Esophagus squamous epithelium (tissue), 5 donors: ENCODE measurements around the gene PPM1L. TPM values are rescaled to one million over a fixed set of nuclear protein-coding genes. Genes with fewer than 3 reads are reported as not detected.

Experiments used
- DNase-seq: peaks from one replicate; lab custom pipeline; 2025; lab: John Stamatoyannopoulos, UW
- H3K27ac ChIP-seq, 4 donors: fragments of 200-600 bp; sonication (generic); one replicate each; pipeline ENCODE4 v1.5.1; 2016 to 2019; ENCODE audit warnings: mild to moderate bottlenecking in 1 of 4
- H3K27me3 ChIP-seq, 4 donors: fragments of 200-600 bp; sonication (generic); 1 replicate in 3 of 4; 2 replicates in 1 of 4; pipeline versions ENCODE4 v1.5.1 to v1.6.0; 2017 to 2021; ENCODE audit warnings: antibody characterized with exemption in 1 of 4
- H3K36me3 ChIP-seq, 3 donors: fragments of 200-600 bp; sonication (generic); one replicate each; pipeline ENCODE4 v1.5.1; 2016 to 2019
- H3K4me1 ChIP-seq, 3 donors: fragments of 200-600 bp; sonication (generic); one replicate each; pipeline ENCODE4 v1.5.1; 2017 to 2019
- H3K4me3 ChIP-seq, 4 donors: fragments of 200-600 bp; sonication (generic); 1 replicate in 3 of 4; 2 replicates in 1 of 4; pipeline ENCODE4 v1.5.1; 2016 to 2019; ENCODE audit warnings: mild to moderate bottlenecking in 2 of 4, moderate library complexity in 1 of 4
- H3K9me3 ChIP-seq, 3 donors: fragments of 200-600 bp; sonication (generic); one replicate each; pipeline ENCODE4 v1.5.1; 2016 to 2019
- POLR2A ChIP-seq, 4 donors: fragments of 450-650 bp; IDR thresholded peaks; one replicate each; pipeline ENCODE4 v1.6.1; 2017; ENCODE audit warnings: antibody characterized with exemption in 4 of 4, mild to moderate bottlenecking in 4 of 4, moderate library complexity in 3 of 4
- WGBS, 2 donors: methylation state at CpG; one replicate each; pipeline ENCODE4 v1.1.5; 2018; 5-methylcytosine and 5-hydroxymethylcytosine counted together
- intact Hi-C: fragments of 100-400 bp; cut with DNase I; formaldehyde crosslinking; loops from one replicate; pipeline ENCODE4 v1.15.0; 2022
- total RNA-seq, 4 donors: library from RNA; depleted of rRNA; stranded (reverse); fragments of >200 nt; gene quantifications; one replicate each; pipeline ENCODE4 v1.1.0, GENCODE V29; 2016
- TF ChIP-seq, protein P1 (sequence below), 6 experiments: fragments of 450-650 bp in 4 of 6; fragments of 200-600 bp in 2 of 6; sonication (generic) in 2 of 6; IDR thresholded peaks; one replicate each; pipeline ENCODE4 v1.5.1; 2016 to 2019; ENCODE audit warnings: antibody characterized with exemption in 6 of 6, mild to moderate bottlenecking in 4 of 6, moderate library complexity in 4 of 6
- donor health status: DM: yes; HTN: yes; CAD: no.

The PPM1L gene
- total RNA-seq, 4 donors from 2014 or later = 9.1 to 18.1 (median 12.1) TPM

DNA sequence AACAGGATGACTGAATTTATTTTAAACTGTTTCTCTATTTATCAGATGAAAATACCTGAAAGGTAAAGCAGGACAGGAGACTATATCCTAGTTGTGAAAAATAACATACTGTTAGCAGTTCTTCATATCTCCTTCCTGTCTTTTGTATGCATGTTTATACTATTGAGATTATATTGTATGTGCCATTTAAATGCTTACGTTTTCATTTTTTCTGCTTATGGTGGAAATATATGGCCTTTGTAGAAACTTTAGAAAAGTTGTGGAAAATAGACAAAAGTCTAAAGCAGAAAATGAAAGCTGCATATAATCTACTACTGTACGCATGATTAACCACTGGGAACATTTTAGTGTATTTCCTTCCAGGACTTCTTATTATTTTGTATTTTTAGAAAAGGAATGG lies 2.1 kb upstream of the PPM1L start:
- Histone ChIP-seq H3K4me3 (peak overlapping the region; percentile 62 to 95 (median 84)), H3K27ac (peak overlapping the region in 3 of 4 donors; percentile 94 to 98 (median 97)), H3K27me3 (no peaks in the 10 kb centered on the region), H3K36me3 (no peaks in the 10 kb centered on the region), H3K9me3 (no peaks in the 10 kb centered on the region), H3K4me1 (peaks cover 10 to 37% (median 23%) of the 10 kb centered on the region in 3 donors)
- intact Hi-C loops = no loop called here
- no peak for TF ChIP-seq POLR2A (IDR thresholded peaks at IDR 0.05)
- TF ChIP-seq, protein P1, sequence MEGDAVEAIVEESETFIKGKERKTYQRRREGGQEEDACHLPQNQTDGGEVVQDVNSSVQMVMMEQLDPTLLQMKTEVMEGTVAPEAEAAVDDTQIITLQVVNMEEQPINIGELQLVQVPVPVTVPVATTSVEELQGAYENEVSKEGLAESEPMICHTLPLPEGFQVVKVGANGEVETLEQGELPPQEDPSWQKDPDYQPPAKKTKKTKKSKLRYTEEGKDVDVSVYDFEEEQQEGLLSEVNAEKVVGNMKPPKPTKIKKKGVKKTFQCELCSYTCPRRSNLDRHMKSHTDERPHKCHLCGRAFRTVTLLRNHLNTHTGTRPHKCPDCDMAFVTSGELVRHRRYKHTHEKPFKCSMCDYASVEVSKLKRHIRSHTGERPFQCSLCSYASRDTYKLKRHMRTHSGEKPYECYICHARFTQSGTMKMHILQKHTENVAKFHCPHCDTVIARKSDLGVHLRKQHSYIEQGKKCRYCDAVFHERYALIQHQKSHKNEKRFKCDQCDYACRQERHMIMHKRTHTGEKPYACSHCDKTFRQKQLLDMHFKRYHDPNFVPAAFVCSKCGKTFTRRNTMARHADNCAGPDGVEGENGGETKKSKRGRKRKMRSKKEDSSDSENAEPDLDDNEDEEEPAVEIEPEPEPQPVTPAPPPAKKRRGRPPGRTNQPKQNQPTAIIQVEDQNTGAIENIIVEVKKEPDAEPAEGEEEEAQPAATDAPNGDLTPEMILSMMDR (IDR thresholded peaks at IDR 0.05) = no peak
- no peak for DNase-seq
- WGBS, 2 donors = 18 to 38% methylated on average over 2 of the region's 2 CpGs

DNA sequence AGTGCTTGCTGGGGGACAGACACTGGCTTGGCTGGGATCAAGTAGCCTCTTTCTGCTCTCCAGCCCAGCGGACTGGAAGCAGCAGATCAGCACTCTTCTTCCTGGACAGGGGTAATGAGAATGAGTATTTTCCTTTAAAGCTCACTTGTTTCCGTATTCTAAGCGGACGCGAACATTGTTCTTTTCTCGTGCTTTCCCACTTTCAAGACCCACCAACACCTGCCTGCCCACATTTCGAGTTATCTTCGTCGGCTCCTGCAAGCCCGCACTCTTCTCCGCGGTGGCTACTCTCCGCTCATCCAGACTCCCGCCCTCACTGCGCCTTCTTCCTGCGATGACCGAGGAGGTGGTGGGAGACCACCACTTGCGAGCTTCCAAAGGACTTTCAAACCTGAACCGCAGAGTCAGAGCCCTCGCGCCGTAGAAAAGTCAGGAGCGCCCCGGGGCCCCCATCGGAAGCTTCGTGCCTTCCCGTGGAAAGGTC lies 1.6 kb upstream of the PPM1L start:
- Histone ChIP-seq H3K27me3 (no peaks in the 10 kb centered on the region), H3K4me3 (peak overlapping the region; percentile 62 to 95 (median 84)), H3K9me3 (no peaks in the 10 kb centered on the region), H3K36me3 (no peaks in the 10 kb centered on the region), H3K27ac (peak overlapping the region; percentile 87 to 98 (median 96)), H3K4me1 (peaks cover 10 to 42% (median 23%) of the 10 kb centered on the region in 3 donors)
- no peak for TF ChIP-seq POLR2A (IDR thresholded peaks at IDR 0.05)
- TF ChIP-seq, protein P1 (IDR thresholded peaks at IDR 0.05) = no peak
- WGBS, 2 donors = 0 to 1% methylated on average over 12 to 13 of the region's 27 CpGs
- intact Hi-C loops = no loop called here
- DNase-seq = peak; percentile 3

DNA sequence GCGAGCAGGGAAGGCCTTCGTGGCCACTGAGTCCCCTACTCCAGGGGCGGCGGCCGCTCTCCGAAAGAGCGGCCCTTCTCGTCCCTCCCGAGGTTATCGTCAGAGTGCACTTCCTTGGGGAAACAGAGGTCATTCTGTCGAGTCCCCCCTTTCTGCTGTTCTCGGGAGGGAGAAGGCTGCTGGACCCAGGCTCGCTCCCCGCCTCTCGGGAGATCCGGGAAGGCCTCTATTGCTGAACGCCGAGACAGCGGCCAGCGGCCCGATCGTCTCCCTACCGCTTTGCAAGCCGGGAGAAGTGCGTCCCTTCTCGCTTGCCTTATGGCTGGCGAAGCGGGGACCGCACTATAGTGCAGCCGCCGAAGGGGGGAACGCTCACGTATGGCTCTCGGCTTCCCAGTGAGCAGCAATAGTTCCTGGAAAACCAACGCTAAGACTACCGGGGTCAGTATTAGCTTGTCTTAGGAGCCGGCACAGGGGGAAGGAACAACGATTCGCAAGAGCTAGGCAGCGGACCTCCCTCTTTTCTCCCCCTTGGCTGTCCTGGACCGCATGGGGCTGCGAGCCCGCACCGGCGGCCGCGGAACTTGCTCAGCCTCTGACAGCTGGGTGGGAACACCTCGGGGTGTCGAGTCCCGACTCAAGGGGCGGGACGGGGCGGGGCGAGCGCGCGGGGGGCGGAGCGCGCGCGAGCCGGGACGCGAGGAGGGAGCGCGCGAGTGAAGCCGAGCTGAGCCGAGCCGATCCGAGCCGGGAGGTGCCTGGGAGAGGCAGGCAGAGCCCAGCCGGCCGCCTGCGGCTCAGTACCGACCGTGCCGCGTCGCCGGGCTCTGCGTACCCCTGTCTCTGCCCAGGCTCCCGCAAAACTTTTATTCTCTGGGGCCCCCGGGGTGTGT lies 930 bp upstream of the PPM1L start:
- Histone ChIP-seq H3K4me1 (peaks cover 10 to 49% (median 23%) of the 10 kb centered on the region in 3 donors), H3K36me3 (no peaks in the 10 kb centered on the region), H3K4me3 (peak overlapping the region; percentile 62 to 95 (median 84)), H3K9me3 (no peaks in the 10 kb centered on the region), H3K27me3 (no peaks in the 10 kb centered on the region), H3K27ac (peak overlapping the region; percentile 87 to 98 (median 96))
- intact Hi-C loops = no loop called here
- peak in 3 of 4 donors; percentile 11 to 85 (median 75) for TF ChIP-seq POLR2A (IDR thresholded peaks at IDR 0.05)
- TF ChIP-seq, protein P1 (IDR thresholded peaks at IDR 0.05) = peak in 1 of 6 experiments; percentile 6
- DNase-seq = peak; percentile 73
- 0% methylated on average over 6 of the region's 85 CpGs; no CpG with 5 or more reads in 1 of the 2 donors for WGBS, 2 donors

DNA sequence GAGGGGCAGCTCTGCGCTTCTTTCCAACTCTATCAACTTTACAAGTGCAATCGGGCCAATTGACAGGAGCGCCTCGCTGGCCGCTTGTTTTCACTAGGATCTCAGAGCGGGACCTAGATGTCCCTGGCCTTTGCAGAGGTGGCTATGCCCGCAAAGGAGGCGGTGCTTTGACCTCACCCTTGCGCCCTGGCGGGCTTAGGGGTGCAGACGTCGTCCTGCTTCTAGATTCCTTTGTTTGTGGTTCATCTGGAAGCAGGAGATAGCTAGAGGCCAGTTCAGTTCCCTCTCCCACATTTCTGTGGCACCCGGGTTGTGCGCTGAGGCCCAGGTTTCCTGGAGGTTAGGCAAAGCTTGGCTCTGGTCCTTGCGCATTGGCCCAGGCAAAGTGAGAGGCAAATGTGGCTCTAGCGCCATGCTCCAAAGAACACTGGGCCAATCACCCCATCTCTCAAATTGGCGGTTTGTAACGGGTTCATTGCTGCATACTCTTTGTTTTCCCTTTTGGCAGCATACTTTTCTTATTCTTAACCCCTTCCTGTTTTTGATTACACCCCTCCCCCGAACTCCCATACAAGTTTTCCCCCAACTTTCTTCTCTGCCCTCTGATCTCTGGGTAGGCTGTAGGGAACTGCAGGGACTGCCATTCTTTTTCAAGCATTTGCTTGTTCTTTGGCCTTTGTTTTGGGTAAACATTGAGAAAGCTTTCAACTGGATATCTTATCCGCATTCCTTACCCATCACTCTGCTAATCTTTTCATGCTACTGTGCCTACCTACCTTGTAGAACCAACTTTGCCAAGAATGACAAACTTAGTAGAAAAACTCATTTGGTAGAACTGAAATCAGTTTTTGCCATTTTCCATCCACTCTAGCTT lies 1.4 kb downstream of the PPM1L start:
- H3K4me1 ChIP-seq = peaks cover 10 to 49% (median 23%) of the 10 kb centered on the region in 3 donors
- peak overlapping the region; percentile 62 to 95 (median 84) for H3K4me3 ChIP-seq
- WGBS, 2 donors = 53 to 61% methylated on average over 11 to 14 of the region's 20 CpGs
- no peak for TF ChIP-seq POLR2A (IDR thresholded peaks at IDR 0.05)
- TF ChIP-seq, protein P1 (IDR thresholded peaks at IDR 0.05) = no peak
- intact Hi-C loops = no loop called here
- no peaks in the 10 kb centered on the region for H3K9me3 ChIP-seq
- no peak for DNase-seq
- H3K36me3 ChIP-seq = no peaks in the 10 kb centered on the region
- H3K27ac ChIP-seq = peak overlapping the region in 2 of 4 donors; percentile 94 to 98
- H3K27me3 ChIP-seq = no peaks in the 10 kb centered on the region
